HG03460 (cell line): ENCODE measurements around the gene LCN15.
"Not testable (repeated sequence)": the region's sequence is repeated elsewhere in the genome, so short reads cannot be mapped to it uniquely, and the experiment has no call there.

ENCODE experiments used
- ATAC-seq: cut with Tn5 transposase; IDR thresholded peaks from one replicate; pipeline ENCODE4 v1.9.1; 2021; ENCODE audit not compliant: unreplicated experiment

The LCN15 gene

DNA sequence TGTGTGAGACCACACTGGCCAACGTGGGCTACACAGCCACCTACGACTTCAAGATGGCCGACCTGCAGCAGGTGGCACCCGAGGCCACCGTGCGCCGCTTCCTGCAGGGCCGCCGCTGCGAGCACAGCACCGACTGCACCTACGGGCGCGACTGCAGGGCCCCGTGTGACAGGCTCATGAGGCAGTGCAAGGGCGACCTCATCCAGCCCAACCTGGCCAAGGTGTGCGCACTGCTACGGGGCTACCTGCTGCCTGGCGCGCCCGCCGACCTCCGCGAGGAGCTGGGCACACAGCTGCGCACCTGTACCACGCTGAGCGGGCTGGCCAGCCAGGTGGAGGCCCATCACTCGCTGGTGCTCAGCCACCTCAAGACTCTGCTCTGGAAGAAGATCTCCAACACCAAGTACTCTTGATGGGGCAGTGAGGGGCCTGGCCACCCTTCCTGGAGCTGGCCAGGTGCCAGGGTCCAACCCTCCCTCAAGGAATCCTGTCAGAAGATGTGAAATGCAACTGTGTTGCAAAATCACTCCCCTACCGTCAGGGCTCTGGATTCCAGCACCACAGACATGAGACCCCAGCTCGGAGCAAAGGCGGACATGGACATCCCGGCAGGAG lies 40.8 kb downstream of the LCN15 start:
- ATAC-seq, result no peak

DNA sequence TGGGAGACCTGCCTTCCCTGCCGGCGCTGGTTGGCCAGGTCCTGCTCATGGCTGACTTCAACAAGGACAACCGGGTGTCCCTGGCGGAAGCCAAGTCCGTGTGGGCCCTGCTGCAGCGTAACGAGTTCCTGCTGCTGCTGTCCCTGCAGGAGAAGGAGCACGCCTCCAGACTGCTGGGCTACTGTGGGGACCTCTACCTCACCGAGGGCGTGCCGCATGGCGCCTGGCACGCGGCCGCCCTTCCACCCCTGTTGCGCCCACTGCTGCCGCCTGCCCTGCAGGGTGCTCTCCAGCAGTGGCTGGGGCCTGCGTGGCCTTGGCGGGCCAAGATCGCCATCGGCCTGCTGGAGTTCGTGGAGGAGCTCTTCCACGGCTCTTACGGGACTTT lies 41.4 kb downstream of the LCN15 start:
- ATAC-seq, result no peak

DNA sequence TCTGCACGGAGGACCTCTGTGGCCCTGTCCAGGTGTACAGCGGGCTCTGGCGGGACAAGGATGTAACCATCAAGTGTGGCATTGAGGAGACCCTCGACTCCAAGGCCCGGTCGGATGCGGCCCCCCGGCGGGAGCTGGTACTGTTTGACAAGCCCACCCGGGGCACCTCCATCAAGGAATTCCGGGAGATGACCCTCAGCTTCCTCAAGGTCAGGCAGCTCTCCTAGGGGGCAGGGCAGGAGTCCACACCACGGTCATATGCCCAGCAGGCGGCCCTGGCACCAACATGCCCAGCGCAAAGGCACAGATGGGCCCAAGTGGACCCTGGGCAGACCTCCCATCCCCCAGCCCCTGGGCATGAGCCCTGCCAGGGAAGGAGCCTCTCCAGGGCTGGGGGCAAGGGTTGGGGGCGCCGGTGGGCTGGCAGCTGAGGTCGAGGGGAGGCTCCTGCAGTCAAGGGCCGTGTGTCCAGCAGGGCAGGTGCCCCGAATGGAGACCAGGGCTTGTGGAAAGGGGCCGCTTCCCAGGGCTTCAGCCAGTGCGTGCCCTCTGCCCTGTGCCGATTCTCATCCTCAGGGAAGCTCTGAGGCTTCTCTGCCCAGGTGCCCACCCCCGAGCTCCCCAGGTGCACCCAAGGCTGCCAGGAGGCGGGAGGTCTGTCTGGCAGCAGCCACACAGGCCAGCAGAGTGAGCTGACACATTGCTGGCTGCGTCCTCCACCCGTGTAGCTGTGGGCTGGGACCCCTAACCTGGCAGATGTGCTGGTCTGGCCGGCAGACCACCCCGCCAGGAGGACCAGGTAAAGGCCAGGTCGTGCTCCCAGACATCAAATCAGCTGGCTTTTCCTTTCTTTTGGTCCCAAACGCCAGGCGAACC lies 42.0 kb downstream of the LCN15 start:
- ATAC-seq, result no peak

DNA sequence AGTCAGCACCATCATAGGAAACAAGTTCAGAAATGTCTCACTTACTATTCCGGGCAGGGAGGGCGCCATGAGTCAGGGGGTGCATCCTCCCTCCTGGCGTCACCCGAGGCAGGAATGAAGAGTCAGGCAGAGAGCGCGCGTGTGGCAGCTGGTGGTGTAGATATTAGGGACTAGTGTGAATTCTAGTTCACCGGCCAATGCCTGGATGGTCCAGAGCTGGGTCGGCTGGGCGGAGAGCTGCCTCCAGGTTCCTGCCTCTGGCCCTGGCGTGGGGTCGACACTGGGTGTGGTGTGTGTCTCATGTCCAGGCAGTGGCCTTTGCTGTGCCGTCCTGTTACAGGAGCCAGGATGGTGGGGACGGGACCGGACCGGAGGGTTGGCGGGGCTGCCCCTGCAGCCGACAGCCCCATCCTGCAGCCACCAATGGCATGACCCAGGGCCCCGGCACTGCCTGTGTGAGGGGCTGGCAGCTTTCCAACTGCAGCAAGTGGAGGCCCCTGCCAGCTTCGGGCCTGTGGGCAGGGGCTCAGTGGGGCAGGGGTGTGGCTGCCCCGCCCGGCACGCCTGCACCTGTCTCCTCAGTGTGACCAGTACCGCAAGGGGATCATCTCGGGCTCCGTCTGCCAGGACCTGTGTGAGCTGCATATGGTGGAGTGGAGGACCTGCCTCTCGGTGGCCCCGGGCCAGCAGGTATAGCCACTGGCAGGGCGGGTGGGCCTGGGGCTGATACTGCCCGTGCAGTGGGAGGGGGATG lies 42.8 kb downstream of the LCN15 start:
- ATAC-seq, result no peak

DNA sequence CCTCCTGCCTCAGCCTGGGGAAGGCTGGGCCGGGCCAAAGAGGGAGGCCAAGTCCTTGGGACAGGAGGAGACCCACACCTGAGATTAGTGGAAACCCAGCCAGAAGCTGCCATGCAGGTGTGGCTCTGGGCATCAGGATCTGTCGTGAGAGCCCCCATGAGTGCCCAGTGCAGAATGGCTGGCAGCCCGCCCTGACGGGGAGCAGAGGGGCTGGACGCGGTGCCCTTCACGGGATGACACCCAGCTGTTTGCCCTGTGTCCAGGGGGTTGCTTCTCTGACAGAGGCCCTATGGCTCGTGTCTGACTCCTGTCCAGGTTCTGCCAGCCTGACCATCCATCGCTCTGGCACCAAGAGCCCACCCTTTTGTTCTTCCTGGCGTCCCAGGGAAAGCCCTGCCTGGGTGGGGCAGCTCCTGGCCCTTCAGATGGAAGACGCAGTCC lies 43.4 kb downstream of the LCN15 start:
- ATAC-seq, result no peak

DNA sequence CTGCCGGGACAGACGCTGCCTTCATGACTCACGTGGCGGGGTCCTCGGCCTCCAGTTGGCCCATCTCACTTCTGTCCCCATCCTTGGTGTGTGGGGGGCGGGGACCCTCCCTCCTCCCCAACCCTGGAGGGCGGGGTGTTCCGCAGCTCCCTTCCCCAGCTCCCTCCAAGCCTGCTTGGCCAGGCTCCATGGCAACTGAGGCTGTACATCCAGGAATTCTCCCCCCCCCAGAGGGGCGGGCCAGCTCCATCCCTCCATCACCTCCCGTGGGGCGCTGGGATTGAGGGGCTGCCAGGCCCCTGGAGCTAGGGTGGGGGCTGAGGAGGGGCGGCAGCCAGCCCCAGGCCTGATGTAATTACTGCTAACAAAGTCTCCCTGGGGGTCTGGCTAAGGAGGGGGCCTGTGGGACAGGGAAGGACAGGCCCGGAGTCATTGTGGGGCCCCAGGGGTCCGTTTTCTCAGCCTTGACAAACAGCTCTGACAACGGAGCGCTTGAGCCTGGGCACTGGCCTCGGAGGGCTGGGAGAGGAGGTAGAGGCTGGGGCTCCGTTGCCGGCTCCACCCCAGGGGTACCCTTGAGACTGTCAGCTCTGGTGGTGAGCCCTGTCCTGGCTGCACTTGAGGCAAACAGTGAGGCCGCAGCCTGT lies 43.9 kb downstream of the LCN15 start:
- no peak for ATAC-seq

DNA sequence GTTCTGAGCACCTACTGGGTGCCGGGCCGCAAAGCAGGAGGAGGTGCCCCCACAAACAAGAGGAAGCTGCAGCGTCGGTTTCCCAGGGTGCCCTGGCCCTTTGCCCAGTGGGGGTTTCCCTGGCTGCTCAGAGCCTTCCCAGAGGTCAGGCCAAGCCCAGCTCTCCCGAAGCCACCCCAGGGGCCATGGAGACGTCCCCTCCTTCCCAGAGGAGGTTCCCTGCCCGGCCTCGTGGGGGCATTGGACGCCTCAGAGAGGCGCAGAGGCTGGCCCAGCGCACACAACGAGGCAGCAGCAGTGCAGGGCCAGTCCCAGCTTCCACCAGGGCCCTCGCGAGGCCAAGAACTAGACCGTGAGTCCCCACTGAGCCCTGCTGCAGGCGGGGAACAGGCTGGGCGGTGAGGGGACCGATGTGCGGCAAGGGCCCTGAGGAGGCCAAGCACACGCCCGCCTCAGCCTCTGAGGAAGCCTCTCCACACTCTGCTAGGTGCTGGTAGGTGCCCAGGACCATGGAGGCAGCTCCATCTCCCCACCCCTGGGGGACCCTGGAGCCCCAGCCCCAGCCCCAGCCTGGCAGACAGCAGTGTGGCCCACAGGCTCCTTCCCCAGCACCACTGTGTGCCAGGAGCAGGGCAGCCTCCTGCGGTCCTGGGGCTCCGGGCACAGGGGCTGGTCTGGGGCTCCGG lies 45.0 kb downstream of the LCN15 start:
- ATAC-seq, result no peak

DNA sequence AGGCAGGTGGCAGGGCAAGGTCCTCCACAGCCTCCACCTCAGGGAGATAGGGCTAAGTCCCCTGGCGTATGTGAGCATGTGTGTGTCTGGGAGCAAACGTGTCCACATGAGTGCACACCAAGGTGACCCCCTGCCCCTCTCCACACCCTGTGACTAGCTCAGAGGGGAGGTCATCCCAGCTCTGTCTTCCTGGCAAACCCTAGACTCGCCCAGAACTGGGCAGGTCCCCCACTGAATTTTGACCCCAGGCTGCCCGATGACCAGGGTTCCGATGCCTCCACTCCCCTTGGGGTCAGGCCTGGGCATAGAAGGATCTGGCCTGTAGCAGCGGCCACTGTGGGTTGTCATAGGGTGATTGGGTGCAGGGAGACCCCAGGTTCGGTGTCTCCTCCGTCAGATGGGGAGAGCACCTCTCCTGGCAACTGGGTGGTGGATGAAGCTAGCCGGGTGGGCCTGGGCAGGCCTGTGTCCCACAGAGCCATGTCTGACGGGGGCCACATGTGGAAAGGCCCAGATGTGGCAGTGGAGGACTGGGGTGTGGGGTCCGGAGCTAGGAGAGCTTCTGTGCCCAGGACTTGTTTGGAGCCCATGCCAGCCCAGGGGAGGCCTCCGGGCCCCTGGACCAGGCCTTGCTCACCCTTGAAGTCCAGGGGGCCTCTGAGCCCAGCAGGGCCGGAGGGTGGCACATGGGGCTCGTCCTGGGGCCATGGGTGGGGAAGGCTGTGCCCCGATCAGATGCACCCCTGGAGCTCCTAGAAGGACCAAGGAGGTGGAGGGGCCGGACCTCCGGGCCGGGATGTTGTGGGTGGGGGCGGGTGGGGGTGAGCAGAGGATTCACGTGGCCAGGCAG lies 45.7 kb downstream of the LCN15 start:
- no peak for ATAC-seq

DNA sequence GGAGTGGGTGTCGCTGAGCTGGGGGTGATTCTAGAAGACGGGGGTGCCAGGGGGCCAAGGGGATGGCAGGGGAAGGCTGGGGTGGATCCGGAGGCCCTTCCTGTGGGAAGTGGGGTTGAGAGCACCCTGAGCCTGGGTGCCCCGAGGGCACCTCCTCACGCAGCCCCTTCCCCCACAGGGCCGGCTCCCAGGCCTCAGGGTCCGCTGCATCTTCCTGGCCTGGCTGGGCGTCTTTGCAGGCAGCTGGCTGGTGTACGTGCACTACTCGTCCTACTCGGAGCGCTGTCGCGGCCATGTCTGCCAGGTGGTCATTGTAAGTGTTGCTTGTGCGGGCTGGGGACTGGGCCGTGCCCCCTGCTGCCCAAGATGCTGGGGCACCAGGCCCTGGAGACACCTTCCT lies 46.9 kb downstream of the LCN15 start:
- ATAC-seq, result no peak

DNA sequence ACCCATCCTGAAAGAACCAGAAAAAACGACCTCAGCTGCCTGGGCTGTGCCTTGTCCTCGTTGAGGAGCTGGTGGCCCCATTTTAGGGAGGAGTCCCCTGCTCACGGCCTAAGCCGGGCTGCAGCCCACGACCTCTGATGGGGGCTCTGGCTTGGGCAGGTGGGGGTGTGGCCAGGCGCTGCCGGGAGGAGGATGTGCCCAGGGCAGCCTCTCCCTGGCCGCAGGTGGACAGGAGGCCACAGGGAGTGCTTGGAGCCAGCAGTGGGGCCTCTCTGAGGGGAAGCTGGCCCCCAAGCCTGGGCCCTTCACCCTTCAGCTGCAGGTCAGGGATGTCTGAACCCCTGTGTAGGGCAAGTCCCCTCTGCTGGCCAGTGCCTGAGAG lies 49.4 kb downstream of the LCN15 start:
- ATAC-seq, result no peak

DNA sequence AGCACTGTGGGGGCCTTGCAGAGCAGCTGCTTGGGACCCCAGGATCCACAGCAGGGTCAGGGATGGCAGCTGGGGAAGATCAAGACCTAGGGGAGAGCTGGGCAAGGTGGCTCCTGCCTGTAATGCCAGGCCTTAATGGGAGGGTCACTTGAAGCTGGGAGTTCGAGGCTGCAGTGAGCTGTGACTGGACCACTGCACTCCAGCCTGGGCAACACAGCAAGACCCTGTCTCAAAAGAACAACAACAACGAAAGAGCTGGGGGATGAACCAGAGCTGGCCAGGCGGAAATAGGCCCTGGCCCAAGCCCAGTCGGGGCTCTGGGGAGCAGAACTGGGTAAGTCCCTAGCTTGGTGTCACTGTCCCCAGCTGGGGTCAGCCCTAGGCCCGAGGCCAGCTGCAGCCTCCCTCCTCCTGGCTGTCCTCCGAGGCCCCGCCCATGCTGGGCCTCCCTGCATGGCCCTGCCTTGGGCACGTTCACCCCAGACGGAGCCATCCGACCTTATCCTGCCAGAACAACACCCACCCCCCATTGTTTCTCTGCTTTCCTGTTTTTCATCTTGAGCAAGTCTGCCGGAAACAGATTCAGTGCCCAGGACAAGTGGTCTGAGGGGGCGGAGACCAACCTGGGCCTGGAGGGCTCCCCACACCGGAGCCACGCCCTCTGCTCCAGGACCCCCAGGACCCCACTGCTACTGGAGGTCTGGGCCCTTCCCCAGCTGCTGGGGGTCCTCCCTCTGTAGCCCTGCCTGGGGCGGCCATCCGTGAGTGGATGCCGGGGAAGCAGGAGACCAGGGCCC lies 50.0 kb downstream of the LCN15 start:
- no peak for ATAC-seq

DNA sequence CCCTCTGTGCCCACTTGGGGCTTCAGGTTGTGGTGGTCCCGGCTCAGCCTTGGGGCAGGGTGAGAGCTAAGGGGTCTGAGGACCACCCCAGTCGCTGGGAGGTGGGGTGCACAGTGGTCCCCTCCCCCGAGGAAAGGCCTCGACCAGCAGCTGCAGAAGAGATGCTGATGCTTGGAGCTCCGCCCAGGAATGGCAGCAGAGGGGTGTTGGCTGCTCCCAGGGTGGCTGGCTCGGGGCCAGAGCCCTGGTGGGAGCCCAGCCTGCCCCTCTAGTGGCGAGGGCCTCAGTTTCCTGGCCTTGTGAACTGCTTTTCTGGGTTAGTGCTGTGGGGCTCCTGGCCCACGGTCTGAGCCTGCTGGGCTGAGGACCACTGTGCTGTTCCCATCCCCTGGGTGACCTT lies 50.8 kb downstream of the LCN15 start:
- ATAC-seq, result no peak

DNA sequence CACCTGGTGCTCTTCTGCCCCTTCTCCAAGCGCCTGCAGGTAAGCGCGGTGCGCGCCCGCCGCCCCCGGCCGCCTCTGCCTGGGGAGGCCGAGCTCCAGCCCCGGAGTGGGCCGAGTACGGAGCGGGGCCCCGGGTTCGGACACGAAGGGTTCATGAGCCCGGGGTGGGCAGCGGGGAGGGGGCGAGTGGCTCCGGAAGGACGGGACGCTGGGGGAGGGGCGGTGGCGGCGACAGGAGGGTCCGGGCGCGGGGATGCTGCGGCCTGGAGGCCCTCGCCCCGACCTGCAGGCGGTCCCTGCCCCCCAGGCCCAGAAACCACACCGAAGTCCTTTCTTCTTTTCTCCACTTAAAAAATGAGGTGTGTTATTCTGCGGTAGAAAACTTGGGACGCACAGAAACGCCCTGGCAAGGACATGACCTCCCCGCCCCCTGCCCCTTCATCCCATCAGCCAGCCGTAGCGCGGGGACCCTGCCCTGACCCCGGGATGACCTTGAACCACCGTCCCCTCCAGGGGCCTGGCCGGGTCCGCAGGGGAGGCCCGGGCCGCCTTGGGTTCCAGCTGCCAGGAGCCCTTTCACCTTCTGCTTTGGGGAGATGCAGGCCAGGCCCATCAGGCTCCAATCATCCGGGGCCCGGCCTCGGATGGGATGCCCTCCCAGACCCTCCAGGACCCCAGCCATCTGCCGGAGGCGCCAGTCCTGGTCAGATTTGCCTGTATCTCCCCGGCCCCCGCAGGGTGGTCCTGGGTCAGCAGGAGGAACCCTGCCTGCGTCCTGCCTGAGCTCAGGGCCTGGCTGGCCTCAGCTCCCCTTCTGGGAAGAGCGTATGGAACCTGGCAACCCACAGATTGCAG lies 51.4 kb downstream of the LCN15 start:
- no peak for ATAC-seq

DNA sequence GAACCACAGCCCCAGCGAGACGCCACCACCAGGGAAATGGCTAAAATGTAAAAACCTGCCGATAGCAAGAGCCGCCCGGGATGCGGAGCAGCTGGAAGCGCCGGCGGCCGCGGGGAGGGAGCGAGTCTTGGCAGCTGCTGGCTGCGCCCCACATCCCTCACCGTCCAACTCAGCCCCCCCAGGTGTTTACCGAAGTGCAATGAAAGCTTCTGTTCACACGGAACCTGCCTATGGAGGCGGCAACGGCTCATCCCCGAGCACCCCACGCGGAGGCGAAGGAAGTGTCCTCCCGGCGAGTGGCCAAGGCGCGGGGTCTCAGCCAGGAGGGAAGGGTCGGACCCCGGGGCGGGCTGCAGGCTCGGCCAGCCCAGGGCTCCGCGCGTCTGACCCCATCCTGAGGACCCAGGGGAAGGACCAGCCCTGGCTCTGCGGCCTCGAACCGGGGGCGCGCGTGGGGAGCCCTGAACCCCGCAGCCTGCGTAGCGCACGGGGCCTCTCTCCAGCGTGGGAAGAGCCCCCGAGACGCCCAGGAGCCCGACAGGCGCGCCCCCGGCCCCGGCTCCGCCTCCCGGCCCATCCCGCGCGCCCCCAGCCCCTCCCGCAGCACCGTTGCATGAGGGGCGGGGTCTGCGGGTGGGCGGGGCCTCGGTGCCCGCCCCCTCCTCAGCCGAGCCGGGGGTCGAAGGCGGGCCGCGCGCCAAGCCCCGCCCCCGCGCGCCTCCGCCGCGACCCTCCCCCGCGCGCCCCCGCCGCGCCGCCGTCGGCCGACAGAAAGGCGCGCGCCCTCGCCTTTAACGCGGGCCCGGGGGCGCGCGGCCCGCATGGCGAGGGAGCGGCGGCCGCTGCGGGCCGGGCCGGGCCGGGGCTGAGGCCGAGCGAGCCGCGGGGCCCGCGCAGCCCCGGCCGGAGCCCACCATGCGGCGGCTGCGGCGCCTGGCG lies 52.3 kb downstream of the LCN15 start, which contains the start of gene DIPK1B:
Gene DIPK1B, plus strand, starts transcription at position 822 of the 939 bp plus-strand sequence. Its CDS starts 94 bp downstream, at position 916.
- ATAC-seq, result no peak

DNA sequence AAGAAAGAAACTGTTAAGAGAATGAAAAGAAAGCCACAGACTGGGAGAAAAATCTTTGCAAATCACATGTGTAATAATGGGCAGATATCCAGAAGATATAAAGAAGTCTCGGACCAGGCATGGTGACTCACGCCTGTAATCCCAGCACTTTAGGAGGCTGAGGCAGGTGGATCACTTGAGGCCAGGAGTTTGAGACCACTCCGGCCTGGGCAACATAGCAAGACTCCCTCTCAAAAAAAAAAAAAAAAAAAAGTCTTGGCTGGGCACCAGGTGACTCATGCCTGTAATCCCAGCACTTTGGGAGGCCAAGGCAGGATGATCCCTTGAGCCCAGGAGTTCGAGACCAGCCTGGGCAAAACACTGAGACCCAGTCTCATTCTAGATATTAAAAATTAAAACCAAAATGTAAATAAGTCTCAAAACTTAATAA lies 53.1 kb downstream of the LCN15 start:
- not testable (repeated sequence) for ATAC-seq

DNA sequence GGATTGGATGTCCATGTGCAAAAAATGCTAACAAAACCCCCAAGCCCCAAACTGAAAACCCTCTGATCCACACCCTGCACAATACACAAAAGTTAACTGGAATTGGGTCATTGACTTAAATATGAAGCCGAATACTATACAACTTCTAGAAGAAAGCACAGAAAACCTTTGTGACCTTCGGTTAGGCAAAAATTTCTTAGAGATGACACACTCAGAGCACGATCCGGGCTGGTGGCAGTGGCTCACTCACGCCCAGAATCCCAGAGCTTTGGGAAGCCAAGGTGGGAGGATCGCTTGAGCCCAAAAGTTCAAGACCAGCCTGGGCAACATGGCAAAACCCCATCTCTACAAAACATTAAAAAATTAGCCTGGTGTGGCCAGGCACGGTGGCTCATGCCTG lies 53.8 kb downstream of the LCN15 start:
- ATAC-seq, result no peak
